ENCODE measurements around the gene RPLP2.

The RPLP2 gene

GRCh38 chr11:773830-774229 is 35.9 kb upstream of the RPLP2 start:
- no peak for DNase-seq (ENCODE audit: low read depth)

DNA sequence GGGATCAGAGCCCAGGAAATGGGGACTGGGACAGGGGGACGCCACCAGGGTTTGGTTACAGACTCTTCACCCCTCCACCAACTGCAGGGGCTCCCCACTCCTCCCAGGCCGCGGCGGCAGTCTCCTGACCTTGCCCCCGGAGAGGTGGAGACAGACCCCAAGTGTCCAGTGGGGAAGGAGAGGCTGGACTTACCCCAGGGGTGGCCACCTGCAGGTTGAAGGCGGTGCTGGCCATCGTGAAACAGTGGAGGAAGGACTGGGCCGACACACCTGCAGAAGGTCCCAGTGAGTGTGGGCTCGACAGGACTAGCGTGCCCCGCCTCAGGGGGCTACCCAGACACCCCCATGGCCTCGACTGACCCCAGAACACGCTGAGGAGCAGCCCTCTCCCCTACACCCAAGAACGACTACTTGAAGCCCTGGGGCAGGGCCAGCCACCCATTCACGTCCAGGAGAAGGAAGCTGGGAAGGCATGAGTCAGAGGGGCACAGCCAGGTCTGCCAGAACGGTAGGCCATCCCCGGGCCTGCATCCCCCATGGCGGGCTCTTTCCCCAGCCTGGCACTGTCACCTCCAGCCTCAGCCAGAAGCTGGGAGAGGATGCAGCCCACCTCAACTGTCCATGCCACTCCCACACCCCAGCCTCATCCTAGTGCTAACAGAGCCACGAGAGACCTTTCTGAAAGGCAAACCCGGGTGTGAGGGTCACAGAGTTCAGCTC is 34.7 kb upstream of the RPLP2 start:
- DNase-seq (ENCODE audit: low read depth), result no peak

DNA sequence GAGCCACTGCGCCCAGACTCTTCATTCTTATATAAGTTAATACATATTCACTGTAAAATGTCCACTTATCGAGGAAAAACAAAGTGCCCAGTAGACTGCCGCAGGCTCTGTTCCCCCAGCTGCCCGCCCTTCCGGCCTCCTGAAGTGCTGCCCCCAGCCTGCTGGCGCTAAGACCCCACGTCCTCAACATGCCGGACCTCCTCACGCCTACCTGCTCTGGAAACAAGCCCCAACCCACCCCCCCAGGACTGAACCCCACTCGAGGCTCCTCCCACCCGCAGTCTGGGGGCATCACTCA is 33.6 kb upstream of the RPLP2 start:
- DNase-seq (ENCODE audit: low read depth), result no peak

- no peak for DNase-seq (ENCODE audit: low read depth)
These were observed 33.0 kb upstream of the RPLP2 start for GRCh38 chr11:776561-777287.

DNA sequence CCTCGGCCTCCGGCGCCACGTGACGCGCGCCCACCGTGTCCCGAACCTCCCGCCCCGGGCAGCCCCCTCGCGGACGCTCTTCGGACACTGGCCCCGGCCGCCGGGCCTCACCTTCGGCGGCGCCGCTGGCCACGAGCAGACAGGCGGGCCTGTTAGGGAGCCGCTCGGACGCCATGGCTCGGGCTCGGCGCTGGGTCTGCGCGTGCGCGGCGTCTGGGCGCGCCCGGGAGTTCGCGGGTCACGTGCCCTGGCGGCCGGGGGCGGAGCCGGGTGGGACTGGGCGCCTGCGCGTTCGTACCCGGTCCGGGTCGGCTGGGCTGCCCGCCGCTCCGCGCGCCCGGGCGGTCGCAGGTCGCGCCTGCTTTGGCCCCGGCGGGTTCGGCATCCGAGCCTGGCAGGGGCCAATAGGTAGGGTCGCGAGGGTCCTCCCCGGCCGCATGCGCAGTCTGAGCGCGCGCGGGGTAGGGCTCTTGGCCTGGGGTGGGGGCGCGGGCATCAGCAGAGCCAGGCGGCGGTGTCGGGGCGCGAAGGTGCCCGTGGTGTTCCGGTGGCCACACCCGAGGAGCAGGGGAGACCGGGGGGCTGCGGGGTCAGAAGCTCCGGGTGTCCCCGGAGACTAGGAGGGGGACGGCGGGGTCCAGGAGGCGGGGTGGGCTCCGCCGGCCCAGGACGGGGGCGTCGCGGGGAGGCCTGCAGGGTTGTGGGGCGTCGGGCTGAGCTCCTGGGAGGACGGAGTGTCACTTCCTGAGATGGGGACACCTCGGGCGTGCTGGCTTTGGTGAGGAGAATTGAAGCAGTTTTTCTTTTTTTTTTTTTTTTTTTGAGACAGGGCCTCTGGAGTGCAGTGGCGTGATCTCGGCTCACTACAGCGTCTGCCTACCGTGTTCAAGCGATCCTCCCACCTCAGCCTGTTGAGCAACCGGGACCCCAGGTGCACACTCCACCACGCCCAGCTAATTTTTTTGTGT is 32.2 kb upstream of the RPLP2 start, which contains the start of gene GATD1:
Gene GATD1 (minus strand): TSS at position 200 of the 968 bp plus-strand sequence. CDS start 25 bp downstream, at position 175.
- peak; percentile 68 for DNase-seq (ENCODE audit: low read depth)

GRCh38 chr11:778976-779954 is 30.5 kb upstream of the RPLP2 start:
- DNase-seq (ENCODE audit: low read depth), result no peak

GRCh38 chr11:779955-780532 is 29.7 kb upstream of the RPLP2 start:
- no peak for DNase-seq (ENCODE audit: low read depth)

GRCh38 chr11:782264-783174 is 27.2 kb upstream of the RPLP2 start:
- no peak for DNase-seq (ENCODE audit: low read depth)

DNA sequence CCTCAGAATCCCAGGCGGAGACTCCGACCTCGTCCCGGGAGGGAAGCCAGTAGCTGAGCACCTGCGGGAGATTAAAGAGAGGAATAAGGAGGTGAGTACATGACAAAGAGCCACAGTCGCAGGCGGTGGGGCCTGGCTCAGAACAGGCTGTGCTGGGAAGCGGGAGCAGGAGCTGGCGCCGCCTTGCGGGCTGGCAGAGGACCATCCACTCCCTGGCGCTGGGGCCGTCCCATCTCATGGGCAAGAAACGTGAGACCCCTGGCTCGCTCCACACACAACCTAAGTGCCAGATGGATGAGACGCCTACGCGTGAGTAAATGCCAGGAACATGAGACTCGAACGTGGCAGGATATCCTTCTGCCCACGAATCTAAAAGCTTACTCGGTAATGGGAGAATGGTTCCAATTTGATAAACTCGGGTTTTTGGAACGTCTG is 26.2 kb upstream of the RPLP2 start:
- DNase-seq (ENCODE audit: low read depth), result peak; percentile 55

DNA sequence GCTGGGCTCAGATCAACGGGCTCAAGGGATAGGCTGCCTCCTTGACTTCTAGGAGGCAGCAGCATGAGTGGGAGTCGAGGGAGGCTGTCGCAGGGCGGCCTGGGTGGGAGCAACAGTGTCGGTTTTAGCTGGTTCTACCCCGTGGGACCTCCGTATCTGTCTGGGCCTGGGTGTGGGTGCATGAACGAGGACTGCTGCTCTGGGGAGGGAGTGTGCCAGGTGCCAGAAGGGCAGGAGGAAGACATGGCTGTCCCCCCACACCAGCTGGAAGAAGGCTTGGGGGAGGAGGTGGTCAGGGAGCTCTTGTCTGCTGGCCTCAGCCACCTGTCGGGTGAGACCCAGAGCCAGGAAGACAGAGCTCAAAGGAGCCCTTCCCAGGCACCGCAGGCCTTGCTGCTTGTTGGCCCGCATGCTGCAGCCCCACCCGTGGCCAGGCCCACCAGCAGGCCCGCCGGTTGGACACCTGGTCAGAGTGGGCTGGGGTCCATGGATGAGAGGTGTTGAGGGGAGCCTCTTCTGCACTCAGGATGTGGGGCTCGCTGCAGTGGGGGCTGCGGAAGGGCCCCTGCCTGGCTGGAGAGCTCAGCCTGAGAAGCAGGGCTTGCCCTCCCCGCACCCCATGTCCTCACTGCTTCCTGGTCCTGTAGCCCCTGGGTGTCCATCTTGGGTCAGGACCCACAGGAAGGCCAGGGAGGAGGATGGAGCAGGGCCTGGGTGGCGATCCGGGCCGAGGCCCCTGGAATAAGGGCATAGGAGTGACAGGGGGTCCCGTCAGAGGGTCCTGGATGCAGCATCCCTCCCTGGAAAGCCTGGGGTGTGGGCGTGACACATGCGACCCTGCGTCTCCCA is 23.3 kb upstream of the RPLP2 start:
- no peak for DNase-seq (ENCODE audit: low read depth)

DNA sequence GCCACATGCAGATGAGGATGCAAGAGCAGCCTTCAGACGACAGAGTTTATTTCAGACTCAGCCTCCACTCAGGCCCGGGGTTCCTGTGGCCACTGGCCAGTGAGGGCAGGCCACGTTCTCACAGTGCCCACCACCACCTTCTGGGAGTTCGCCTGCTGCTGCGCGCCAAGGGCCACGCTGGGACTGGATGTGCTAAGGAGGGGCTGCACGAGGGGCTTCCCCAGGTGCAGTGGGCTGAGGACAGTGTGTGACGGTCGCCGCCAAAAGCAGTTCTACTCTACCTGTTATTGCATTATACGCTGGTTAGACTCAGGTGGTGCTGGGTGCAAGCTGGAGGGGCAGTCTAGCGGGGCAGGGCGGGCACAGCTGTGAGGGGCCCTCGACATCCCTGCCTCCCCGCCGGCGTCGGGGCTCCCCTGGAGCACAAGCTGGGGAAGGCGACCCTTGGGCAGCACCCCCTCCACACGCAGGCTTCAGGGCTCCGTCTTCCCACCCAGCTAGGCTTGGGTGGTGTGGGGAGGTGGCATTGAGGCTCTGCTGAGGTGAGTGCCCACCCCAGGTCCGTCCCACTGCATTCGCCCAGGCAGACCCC is 22.6 kb upstream of the RPLP2 start:
- no peak for DNase-seq (ENCODE audit: low read depth)

GRCh38 chr11:788009-788640 is 21.6 kb upstream of the RPLP2 start:
- DNase-seq (ENCODE audit: low read depth), result no peak

DNA sequence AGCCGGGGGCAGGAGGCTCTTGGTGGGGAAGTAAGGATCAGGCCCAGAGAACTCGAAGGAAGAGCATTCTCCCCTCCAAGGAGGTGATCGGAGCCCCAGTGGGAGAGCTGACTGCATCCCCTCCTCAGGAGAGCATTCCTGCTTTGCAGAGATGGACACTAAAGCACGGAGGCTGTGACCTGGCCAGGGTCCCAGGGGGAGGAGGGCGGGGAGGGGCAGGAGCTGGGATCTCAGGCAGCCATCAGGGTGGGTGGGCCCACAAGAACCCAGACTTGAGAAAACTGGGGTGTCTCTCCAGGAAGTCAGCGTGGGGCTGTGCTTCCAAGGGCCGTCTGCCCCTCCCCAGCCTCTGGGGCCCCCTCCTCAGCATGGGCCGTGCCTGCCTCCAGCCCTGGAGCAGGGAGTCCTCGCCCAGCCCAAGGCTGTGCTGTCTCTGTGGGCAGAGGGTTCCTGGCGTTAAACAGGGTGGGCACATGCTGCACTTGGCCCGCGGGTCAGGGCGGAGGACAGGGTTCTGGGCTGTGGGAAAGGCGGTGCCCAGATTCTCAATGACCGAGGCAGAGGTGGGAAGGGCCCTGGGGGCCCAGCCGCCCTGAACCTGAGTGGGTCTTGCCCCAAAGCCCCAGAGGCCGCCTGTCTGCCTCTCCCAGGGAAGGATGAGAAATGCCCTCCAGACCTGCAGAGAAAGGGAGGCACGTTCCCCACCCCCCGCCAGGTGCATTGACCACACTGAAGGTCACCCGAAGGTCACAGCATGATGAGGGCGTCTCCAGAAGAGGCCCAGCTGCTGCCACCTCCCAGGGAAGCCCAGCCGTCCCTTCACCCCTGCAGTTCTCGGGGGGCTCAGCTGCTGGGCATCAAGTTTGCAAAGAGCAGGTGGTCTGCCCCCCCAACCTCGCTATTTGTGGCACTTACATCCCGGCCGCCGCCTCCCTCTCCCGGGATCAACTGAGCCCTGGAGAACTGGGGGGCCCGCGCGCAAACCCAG is 20.5 kb upstream of the RPLP2 start:
- DNase-seq (ENCODE audit: low read depth), result no peak

GRCh38 chr11:789943-790342 is 19.8 kb upstream of the RPLP2 start, which contains the start of gene CEND1:
Gene CEND1, minus strand, starts transcription at chr11:790090. Its CDS starts 1,514 bp downstream, at chr11:788576.
- DNase-seq (ENCODE audit: low read depth), result peak; percentile 29

- no peak for DNase-seq (ENCODE audit: low read depth)
These were observed 18.8 kb upstream of the RPLP2 start for GRCh38 chr11:790721-791564.
